Mesenteric fat pad (tissue), 1 donor: ENCODE results near the gene PTTG1IP. TPM values are rescaled to one million over a fixed set of nuclear protein-coding genes. Genes with fewer than 3 reads are reported as not detected.

ENCODE experiments used
- DNase-seq: peaks from one replicate; pipeline ENCODE4 v3.0.0-alpha.2; 2020; ENCODE audit warnings: low spot score
- total RNA-seq: library from RNA; stranded (reverse); fragmentation: NEBNext Ultra II Directional; extraction: Animal tissue kit (Norgen Biotek cat#: 25700); gene quantifications from one replicate; pipeline ENCODE4 v1.2.1, GENCODE V29; 2021
- donor health status: DM: yes; HTN: yes; CAD: no.

The PTTG1IP gene
- total RNA-seq, 1 donor from 2014 or later, result 161 TPM

GRCh38 chr21:44813149-44813548, 60.3 kb downstream of the PTTG1IP start:
- DNase-seq, result no peak

GRCh38 chr21:44812640-44813039, 60.9 kb downstream of the PTTG1IP start:
- no peak for DNase-seq

- DNase-seq, result no peak
These were observed 62.7 kb downstream of the PTTG1IP start for GRCh38 chr21:44810779-44811178.

- DNase-seq, result no peak
These were observed 67.6 kb downstream of the PTTG1IP start for GRCh38 chr21:44805859-44806258.

GRCh38 chr21:44805226-44805625, 68.3 kb downstream of the PTTG1IP start:
- no peak for DNase-seq

- DNase-seq, result no peak
These were observed 68.7 kb downstream of the PTTG1IP start for GRCh38 chr21:44804762-44805161.

DNA sequence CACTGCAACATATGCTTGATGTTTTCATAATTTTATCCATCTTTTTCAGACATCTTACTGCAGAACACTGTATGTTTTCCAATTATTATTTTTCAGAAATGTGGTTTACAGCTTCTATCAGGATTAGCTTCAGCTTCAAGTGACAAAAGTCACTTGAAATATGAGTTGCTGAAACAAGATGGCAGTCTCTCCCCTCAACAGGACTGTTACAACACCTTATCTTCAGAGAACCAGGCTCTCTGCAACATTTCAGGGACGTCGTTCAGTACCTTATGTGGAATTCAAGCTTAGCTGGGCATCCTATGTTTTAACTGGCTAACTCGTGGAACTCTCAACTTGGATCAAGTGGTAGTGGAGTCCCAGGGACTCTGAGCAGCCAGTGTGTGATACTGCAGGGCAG, 69.8 kb downstream of the PTTG1IP start:
- DNase-seq, result no peak

GRCh38 chr21:44802396-44803153, 70.9 kb downstream of the PTTG1IP start:
- no peak for DNase-seq

DNA sequence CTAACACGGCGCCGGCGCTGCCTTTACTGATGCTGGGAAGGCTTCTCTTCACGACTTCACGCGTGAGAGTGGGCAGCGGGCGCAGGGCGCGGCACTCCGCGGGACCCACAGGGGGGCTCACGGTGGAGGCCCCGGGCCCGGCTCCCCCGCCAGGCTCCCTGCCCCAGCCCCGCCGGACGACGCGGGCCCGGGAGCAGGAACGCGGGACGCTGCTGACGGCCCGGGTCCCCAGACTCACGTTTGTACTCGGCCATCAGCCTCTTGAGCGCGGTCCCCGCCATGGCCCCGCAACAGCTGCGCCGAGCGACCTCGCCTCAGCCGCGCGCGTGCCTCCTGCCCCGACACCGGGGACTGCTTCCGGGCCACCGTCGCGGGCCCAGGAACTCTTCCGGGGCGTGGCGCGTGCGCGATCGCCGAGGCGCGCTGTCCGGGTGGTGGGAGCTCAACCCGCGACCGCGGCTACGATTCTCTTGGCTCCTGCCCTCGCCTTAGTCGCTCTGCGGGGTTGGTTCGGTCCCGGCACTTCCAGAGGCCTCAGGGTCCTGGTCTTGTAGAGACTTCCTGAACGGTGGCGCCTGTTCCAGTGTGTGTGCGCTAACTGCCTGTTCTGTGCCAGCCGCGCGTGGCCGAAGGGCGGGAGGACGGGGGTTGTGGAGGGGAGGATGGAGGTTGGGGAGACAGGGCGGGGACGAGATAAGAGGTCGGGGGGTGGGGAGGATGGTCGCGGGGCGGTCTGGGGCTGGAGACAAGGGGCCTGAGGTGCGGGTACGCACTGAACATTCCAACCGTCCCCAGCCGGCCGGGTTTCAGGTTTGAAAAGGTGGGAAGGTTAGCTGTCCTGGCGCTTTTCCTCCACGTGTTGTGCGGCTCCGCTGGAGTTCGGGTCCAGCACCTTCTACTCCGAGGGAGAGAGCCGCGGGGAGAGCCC, 71.8 kb downstream of the PTTG1IP start, which contains the start of gene UBE2G2:
Gene UBE2G2 (minus strand): TSS at position 353 of the 928 bp plus-strand sequence. CDS start 72 bp downstream, at position 281.
- DNase-seq, result peak; percentile 97

GRCh38 chr21:44800971-44801467, 72.5 kb downstream of the PTTG1IP start:
- no peak for DNase-seq

DNA sequence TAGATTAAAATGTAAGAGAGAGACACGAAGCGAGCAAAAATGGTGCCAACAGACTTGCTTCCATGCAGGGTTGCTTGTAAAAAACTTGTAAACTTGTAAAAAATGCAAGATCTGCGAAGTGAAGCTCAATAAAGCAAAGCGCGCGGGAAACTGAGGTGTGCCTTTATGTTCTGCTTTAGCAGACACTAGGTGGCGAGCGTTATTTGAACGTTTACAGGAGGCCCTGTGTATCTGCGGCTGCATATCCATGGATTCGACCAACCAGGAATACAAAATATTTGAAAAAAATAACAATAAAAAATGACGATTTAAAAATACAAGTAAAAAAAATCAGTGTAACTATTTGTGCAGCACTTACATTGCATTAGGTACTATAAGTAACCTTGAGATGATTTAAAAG, 73.4 kb downstream of the PTTG1IP start:
- no peak for DNase-seq

DNA sequence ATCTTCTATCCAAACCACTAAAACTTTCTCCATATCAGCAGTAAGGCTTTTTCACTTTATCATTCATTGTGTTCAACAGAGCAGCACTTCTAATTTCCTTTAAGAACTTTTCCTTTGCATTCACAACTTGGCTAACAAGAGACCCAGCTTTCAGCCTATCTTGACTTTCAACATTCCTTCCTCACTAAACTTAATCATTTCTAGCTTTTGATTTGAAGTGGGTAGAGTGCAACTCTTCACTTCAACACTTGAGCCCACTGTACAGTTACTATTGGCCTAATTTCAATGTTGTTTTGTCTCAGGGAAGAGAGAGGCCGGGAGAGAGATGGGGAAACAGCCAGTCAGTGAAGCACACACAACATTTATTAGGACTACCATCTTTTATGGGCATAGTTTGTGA, 73.8 kb downstream of the PTTG1IP start:
- DNase-seq, result no peak

Other genes with a start within 250 kb of the PTTG1IP start
- gene KRTAP10-9, start 246.6 kb downstream of the PTTG1IP start, total RNA-seq, result not detected
- not detected for gene KRTAP10-10, start 236.3 kb downstream of the PTTG1IP start, total RNA-seq
- gene KRTAP10-11, start 227.3 kb downstream of the PTTG1IP start, total RNA-seq, result not detected
- not detected for gene KRTAP12-4, start 219.0 kb downstream of the PTTG1IP start, total RNA-seq
- not detected for gene KRTAP12-3, start 215.8 kb downstream of the PTTG1IP start, total RNA-seq
- not detected for gene KRTAP12-2, start 206.8 kb downstream of the PTTG1IP start, total RNA-seq
- gene KRTAP12-1, start 191.5 kb downstream of the PTTG1IP start, total RNA-seq, result not detected
- gene KRTAP10-12, start 176.5 kb downstream of the PTTG1IP start, total RNA-seq, result not detected
- not detected for gene TSPEAR, start 162.1 kb downstream of the PTTG1IP start, total RNA-seq
- 123 TPM for gene UBE2G2, start 71.9 kb downstream of the PTTG1IP start, total RNA-seq
- gene SUMO3, start 55.6 kb downstream of the PTTG1IP start, total RNA-seq, result 82.2 TPM
- gene ITGB2, start 47.2 kb upstream of the PTTG1IP start, total RNA-seq, result 131 TPM
- gene SLX9, start 66.3 kb upstream of the PTTG1IP start, total RNA-seq, result 31.8 TPM
- 39.6 TPM for gene ADARB1, start 200.9 kb upstream of the PTTG1IP start, total RNA-seq